GM18517 (cell line): ENCODE results near the gene FGF2.
"Not testable (repeated sequence)": the region's sequence is repeated elsewhere in the genome, so short reads cannot be mapped to it uniquely, and the experiment has no call there.

ENCODE experiments used
- ATAC-seq: cut with Tn5 transposase; IDR thresholded peaks from one replicate; pipeline ENCODE4 v1.9.1; 2021; ENCODE audit warnings: mild to moderate bottlenecking, moderate library complexity; ENCODE audit not compliant: unreplicated experiment

The FGF2 gene

GRCh38 chr4:122826553-122827257 is at the start of gene FGF2:
TSS of gene FGF2 (plus strand) at chr4:122826831. CDS start at chr4:122827175, 344 bp downstream.
- peak; percentile 11 for ATAC-seq

GRCh38 chr4:122776916-122777315 is 49.7 kb upstream of the FGF2 start:
- ATAC-seq: no peak

GRCh38 chr4:122777846-122778673 is 48.6 kb upstream of the FGF2 start:
- no peak for ATAC-seq

- ATAC-seq: no peak
Observed at GRCh38 chr4:122781486-122781885, 45.1 kb upstream of the FGF2 start.

- ATAC-seq: no peak
Observed at GRCh38 chr4:122783301-122784215, 43.1 kb upstream of the FGF2 start.

GRCh38 chr4:122784261-122784660 is 42.4 kb upstream of the FGF2 start:
- no peak for ATAC-seq

GRCh38 chr4:122785099-122785498 is 41.5 kb upstream of the FGF2 start:
- ATAC-seq: no peak

GRCh38 chr4:122786296-122786695 is 40.3 kb upstream of the FGF2 start:
- not testable (repeated sequence) for ATAC-seq

- ATAC-seq: not testable (repeated sequence)
Observed at GRCh38 chr4:122786920-122787319, 39.7 kb upstream of the FGF2 start.

- ATAC-seq: no peak
Observed at GRCh38 chr4:122787940-122788339, 38.7 kb upstream of the FGF2 start.

GRCh38 chr4:122788935-122789334 is 37.7 kb upstream of the FGF2 start:
- ATAC-seq: no peak

GRCh38 chr4:122793811-122794210 is 32.8 kb upstream of the FGF2 start:
- no peak for ATAC-seq

GRCh38 chr4:122796801-122797404 is 29.7 kb upstream of the FGF2 start:
- no peak for ATAC-seq

GRCh38 chr4:122797405-122798094 is 29.1 kb upstream of the FGF2 start:
- ATAC-seq: no peak

GRCh38 chr4:122798101-122798500 is 28.5 kb upstream of the FGF2 start:
- ATAC-seq: no peak

GRCh38 chr4:122798917-122799316 is 27.7 kb upstream of the FGF2 start:
- ATAC-seq: no peak

GRCh38 chr4:122803788-122804208 is 22.8 kb upstream of the FGF2 start:
- ATAC-seq: no peak

- ATAC-seq: no peak
Observed at GRCh38 chr4:122806981-122807679, 19.5 kb upstream of the FGF2 start.

GRCh38 chr4:122810669-122811068 is 16.0 kb upstream of the FGF2 start:
- ATAC-seq: no peak
